Lung (tissue), 12 donors: ENCODE results near the gene HLF. TPM values are rescaled to one million over a fixed set of nuclear protein-coding genes. Genes with fewer than 3 reads are reported as not detected.

Source experiments
- ATAC-seq: fragments of 200-7000 bp; cut with Tn5 transposase; one replicate; pipeline ENCODE4 v1.9.1; 2020; ENCODE audit warnings: moderate number of reproducible peaks; ENCODE audit not compliant: insufficient read depth, low FRiP score
- DNase-seq, 3 donors: peaks; one replicate each; pipeline ENCODE4 v3.0.0-alpha.2; 2013 to 2017
- H3K27ac ChIP-seq, 2 donors: one replicate each; pipeline ENCODE4 v1.5.1; 2013; ENCODE audit warnings: mild to moderate bottlenecking in 2 of 2, moderate library complexity in 2 of 2, control low read depth in 1 of 2, inconsistent platforms in 1 of 2, low read depth in 1 of 2, low read length in 1 of 2
- H3K27me3 ChIP-seq, 3 donors: one replicate each; pipeline ENCODE4 v1.5.1; 2013; ENCODE audit warnings: low read length in 2 of 3; ENCODE audit not compliant: control insufficient read depth in 3 of 3, insufficient read depth in 3 of 3
- H3K36me3 ChIP-seq, 4 donors: one replicate each; pipeline ENCODE4 v1.5.1; 2013; ENCODE audit warnings: low read length in 4 of 4, mild to moderate bottlenecking in 1 of 4, moderate library complexity in 1 of 4; ENCODE audit not compliant: control insufficient read depth in 4 of 4, insufficient read depth in 4 of 4
- H3K4me1 ChIP-seq, 5 donors: one replicate each; pipeline ENCODE4 v1.5.1; 2013; ENCODE audit warnings: low read length in 5 of 5, mild to moderate bottlenecking in 2 of 5, moderate library complexity in 1 of 5; ENCODE audit not compliant: control insufficient read depth in 5 of 5, insufficient read depth in 5 of 5
- H3K4me3 ChIP-seq: one replicate; pipeline ENCODE4 v1.5.1; 2013; ENCODE audit warnings: mild to moderate bottlenecking, control low read depth, moderate library complexity
- H3K9ac ChIP-seq, 2 donors: one replicate each; pipeline ENCODE4 v1.5.1; 2013; ENCODE audit warnings: low read length in 2 of 2, control low read depth in 1 of 2; ENCODE audit not compliant: insufficient read depth in 1 of 2
- H3K9me3 ChIP-seq, 4 donors: one replicate each; pipeline ENCODE4 v1.5.1; 2013; ENCODE audit warnings: low read length in 3 of 4, mild to moderate bottlenecking in 1 of 4, moderate library complexity in 1 of 4; ENCODE audit not compliant: control insufficient read depth in 4 of 4, insufficient read depth in 3 of 4
- CTCF ChIP-seq: IDR thresholded peaks from 2 replicates; pipeline ENCODE4 v1.5.1; 2012; ENCODE audit warnings: mild to moderate bottlenecking; ENCODE audit errors: control extremely low read depth, extremely low read depth
- WGBS, 2 donors: extraction: QIAGEN DNeasy Blood & Tissue Kit; methylation state at CpG; one replicate each; pipeline ENCODE4 v1.1.7; 2013; 5-methylcytosine and 5-hydroxymethylcytosine counted together
- polyA plus RNA-seq, 2 donors: library from polyadenylated mRNA; stranded (reverse); fragments of 200-250 nt; gene quantifications; one replicate each; pipeline ENCODE4 v1.2.1, GENCODE V29; 2013
- total RNA-seq, 2 donors: library from RNA; depleted of rRNA in 1 of 2; stranded (reverse); fragments of >200 nt in 1 of 2; gene quantifications; one replicate each; pipeline ENCODE4 v1.2.1, GENCODE V29; 2014 to 2021
- donor health status: control.
- donor health status: control.
- donor health status: Bipolar disorder and iron deficiency.
- donor health status: healthy.
- donor health status: DM: yes; HTN: yes; CAD: no.

The HLF gene
- total and polyA plus RNA-seq, 4 donors, result 3.2 to 21.3 (median 7.9) TPM

- no peaks in the 10 kb centered on the region for H3K9me3 ChIP-seq
- peaks cover 0 to 19% (median 3%) of the 10 kb centered on the region in 5 donors for H3K4me1 ChIP-seq
- H3K9ac ChIP-seq, result peak overlapping the region in 1 of 2 donors; percentile 78
- peak overlapping the region; percentile 74 to 85 for H3K27ac ChIP-seq
- no peaks in the 10 kb centered on the region for H3K36me3 ChIP-seq
- ATAC-seq, result no peak
- no peak for TF ChIP-seq CTCF
- 22% methylated on average over 6 of the region's 6 CpGs for WGBS, 2 donors
- peaks cover 0 to 4% (median 3%) of the 10 kb centered on the region in 3 donors for H3K27me3 ChIP-seq
- peak in 1 of 3 donors; percentile 55 for DNase-seq
- no peak overlapping the region for H3K4me3 ChIP-seq
Observed at GRCh38 chr17:55237841-55238178, 26.9 kb upstream of the HLF start.

GRCh38 chr17:55238179-55238930 is 26.4 kb upstream of the HLF start:
- 1% methylated on average over 65 to 68 of the region's 68 CpGs for WGBS, 2 donors
- Histone ChIP-seq H3K27ac (peak overlapping the region; percentile 79 to 85), H3K4me1 (peaks cover 0 to 19% (median 3%) of the 10 kb centered on the region in 5 donors), H3K9me3 (no peaks in the 10 kb centered on the region), H3K27me3 (peaks cover 0 to 4% (median 3%) of the 10 kb centered on the region in 3 donors), H3K9ac (peak overlapping the region in 1 of 2 donors; percentile 78), H3K36me3 (no peaks in the 10 kb centered on the region), H3K4me3 (peak overlapping the region; percentile 51)
- no peak for TF ChIP-seq CTCF
- DNase-seq (peak; percentile 97 to 99 (median 97)), ATAC-seq (peak; percentile 96)

GRCh38 chr17:55238931-55239297 is 25.8 kb upstream of the HLF start:
- DNase-seq, result peak in 1 of 3 donors; percentile 38
- Histone ChIP-seq H3K36me3 (no peaks in the 10 kb centered on the region), H3K4me3 (no peak overlapping the region), H3K27me3 (peaks cover 0 to 4% (median 3%) of the 10 kb centered on the region in 3 donors), H3K9me3 (no peaks in the 10 kb centered on the region), H3K9ac (peak overlapping the region in 1 of 2 donors; percentile 75), H3K27ac (peak overlapping the region in 1 of 2 donors; percentile 79), H3K4me1 (peaks cover 0 to 19% (median 3%) of the 10 kb centered on the region in 5 donors)
- WGBS, 2 donors, result 0 to 3% methylated on average over 4 of the region's 4 CpGs
- no peak for ATAC-seq
- TF ChIP-seq CTCF, result no peak
